Trophoblast cell (in vitro differentiated cells and primary cell): Measurements from ENCODE around the gene CHCHD4.

Experiments used
- DNase-seq, 2 donors: peaks; one replicate each; pipeline ENCODE4 v3.0.0-alpha.2; 2016
- H2AFZ ChIP-seq: 2 replicates; pipeline ENCODE4 v1.6.1; 2013; ENCODE audit warnings: low read length, moderate library complexity, mild to moderate bottlenecking; ENCODE audit not compliant: insufficient read depth, poor library complexity
- H2AK5ac ChIP-seq: 2 replicates; pipeline ENCODE4 v1.6.1; 2013; ENCODE audit warnings: mild to moderate bottlenecking, low read length
- H2BK120ac ChIP-seq: 2 replicates; pipeline ENCODE4 v1.6.1; 2013; ENCODE audit warnings: low read length, mild to moderate bottlenecking, moderate library complexity; ENCODE audit not compliant: insufficient read depth, poor library complexity
- H2BK12ac ChIP-seq: 2 replicates; pipeline ENCODE4 v1.6.1; 2013; ENCODE audit warnings: mild to moderate bottlenecking, low read length, moderate library complexity
- H2BK5ac ChIP-seq: 2 replicates; pipeline ENCODE4 v1.6.1; 2013; ENCODE audit warnings: low read length, low read depth, moderate library complexity, mild to moderate bottlenecking; ENCODE audit not compliant: poor library complexity
- H3K14ac ChIP-seq: 2 replicates; pipeline ENCODE4 v1.6.1; 2013; ENCODE audit warnings: mild to moderate bottlenecking, low read length
- H3K18ac ChIP-seq: 2 replicates; pipeline ENCODE4 v1.6.1; 2013; ENCODE audit warnings: mild to moderate bottlenecking, low read length
- H3K23ac ChIP-seq: 2 replicates; pipeline ENCODE4 v1.6.1; 2013; ENCODE audit warnings: low read length
- H3K27ac ChIP-seq: 2 replicates; pipeline ENCODE4 v1.5.1; 2013; ENCODE audit warnings: low read depth, mild to moderate bottlenecking, inconsistent platforms, low read length, moderate library complexity
- H3K27me3 ChIP-seq: 2 replicates; pipeline ENCODE4 v1.6.1; 2013; ENCODE audit warnings: inconsistent platforms, mild to moderate bottlenecking, low read length, moderate library complexity; ENCODE audit not compliant: insufficient read depth
- H3K36me3 ChIP-seq, 2 experiments: 1 replicate in 1 of 2; 2 replicates in 1 of 2; pipeline ENCODE4 v1.6.1; 2013; ENCODE audit warnings: low read length in 2 of 2, mild to moderate bottlenecking in 2 of 2, moderate library complexity in 1 of 2; ENCODE audit not compliant: insufficient read depth in 2 of 2, control insufficient read depth in 1 of 2
- H3K4ac ChIP-seq: 2 replicates; pipeline ENCODE4 v1.6.1; 2013; ENCODE audit warnings: low read depth, mild to moderate bottlenecking, low read length, moderate library complexity
- H3K4me1 ChIP-seq, 2 experiments: 1 replicate in 1 of 2; 2 replicates in 1 of 2; pipeline ENCODE4 v1.6.1; 2013; ENCODE audit warnings: low read length in 2 of 2, mild to moderate bottlenecking in 2 of 2, moderate library complexity in 1 of 2; ENCODE audit not compliant: insufficient read depth in 2 of 2, control insufficient read depth in 1 of 2
- H3K4me2 ChIP-seq: 2 replicates; pipeline ENCODE4 v1.6.1; 2013; ENCODE audit warnings: inconsistent platforms, mild to moderate bottlenecking, low read length, moderate library complexity
- H3K4me3 ChIP-seq: 2 replicates; pipeline ENCODE4 v1.5.1; 2013; ENCODE audit warnings: mild to moderate bottlenecking, low read depth, low read length, inconsistent platforms
- H3K79me1 ChIP-seq: one replicate; pipeline ENCODE4 v1.6.1; 2013; ENCODE audit warnings: low read length
- H3K79me2 ChIP-seq: 2 replicates; pipeline ENCODE4 v1.6.1; 2013; ENCODE audit warnings: low read length, mild to moderate bottlenecking; ENCODE audit not compliant: control insufficient read depth, insufficient read depth, poor library complexity
- H3K9ac ChIP-seq: 2 replicates; pipeline ENCODE4 v1.6.1; 2013; ENCODE audit warnings: mild to moderate bottlenecking, low read length
- H3K9me3 ChIP-seq: 2 replicates; pipeline ENCODE4 v1.6.1; 2013; ENCODE audit warnings: low read depth, mild to moderate bottlenecking, control low read depth, inconsistent platforms, low read length; ENCODE audit not compliant: insufficient read depth
- H4K12ac ChIP-seq: 2 replicates; pipeline ENCODE4 v1.6.1; 2013; ENCODE audit warnings: low read depth, mild to moderate bottlenecking, low read length, moderate library complexity
- H4K8ac ChIP-seq: 2 replicates; pipeline ENCODE4 v1.6.1; 2013; ENCODE audit warnings: low read depth, mild to moderate bottlenecking, low read length, moderate library complexity
- H4K91ac ChIP-seq: one replicate; pipeline ENCODE4 v1.6.1; 2013; ENCODE audit warnings: low read depth, mild to moderate bottlenecking, low read length, moderate library complexity
- WGBS: extraction: QIAGEN DNeasy Blood & Tissue Kit; methylation state at CpG from one replicate; pipeline ENCODE4 v1.1.7; 2013; ENCODE audit warnings: missing lambda C conversion rate; ENCODE audit not compliant: insufficient read length, insufficient coverage; ENCODE audit errors: extremely low coverage; 5-methylcytosine and 5-hydroxymethylcytosine counted together

The CHCHD4 gene

GRCh38 chr3:14137445-14137844 lies 12.8 kb upstream of the CHCHD4 start:
- no peaks in the 10 kb centered on the region for H3K79me2 ChIP-seq
- no peak overlapping the region for H3K4me3 ChIP-seq
- H2BK12ac ChIP-seq: no peak overlapping the region
- H3K18ac ChIP-seq: no peak overlapping the region
- H4K12ac ChIP-seq: no peak overlapping the region
- H3K36me3 ChIP-seq: peaks cover 62 to 83% of the 10 kb centered on the region in 2 experiments
- no peak for DNase-seq
- no peak overlapping the region for H2BK5ac ChIP-seq
- H3K79me1 ChIP-seq: no peaks in the 10 kb centered on the region
- H3K4me1 ChIP-seq: no peaks in the 10 kb centered on the region
- H2AK5ac ChIP-seq: no peak overlapping the region
- no peaks in the 10 kb centered on the region for H3K27me3 ChIP-seq
- H4K91ac ChIP-seq: no peak overlapping the region
- no peak overlapping the region for H3K14ac ChIP-seq
- H4K8ac ChIP-seq: no peak overlapping the region
- no peak overlapping the region for H2AFZ ChIP-seq
- WGBS: no CpG with 5 or more reads among the region's 3 CpGs
- H3K4me2 ChIP-seq: no peak overlapping the region
- H3K4ac ChIP-seq: no peak overlapping the region
- no peak overlapping the region for H2BK120ac ChIP-seq
- H3K23ac ChIP-seq: no peak overlapping the region
- H3K9me3 ChIP-seq: peaks cover 4% of the 10 kb centered on the region
- H3K27ac ChIP-seq: no peak overlapping the region
- H3K9ac ChIP-seq: no peak overlapping the region

GRCh38 chr3:14137004-14137403 lies 12.3 kb upstream of the CHCHD4 start:
- Histone ChIP-seq H2AFZ (no peak overlapping the region), H3K79me2 (no peaks in the 10 kb centered on the region), H4K91ac (no peak overlapping the region), H3K9me3 (peaks cover 4% of the 10 kb centered on the region), H3K18ac (no peak overlapping the region), H3K79me1 (no peaks in the 10 kb centered on the region), H3K14ac (no peak overlapping the region), H3K4ac (no peak overlapping the region), H2BK120ac (no peak overlapping the region), H3K27ac (no peak overlapping the region), H2AK5ac (no peak overlapping the region), H3K4me3 (no peak overlapping the region), H2BK12ac (no peak overlapping the region), H4K8ac (no peak overlapping the region), H3K23ac (no peak overlapping the region), H4K12ac (no peak overlapping the region), H3K4me2 (no peak overlapping the region), H3K9ac (no peak overlapping the region), H3K27me3 (no peaks in the 10 kb centered on the region), H3K36me3 (peaks cover 65 to 86% of the 10 kb centered on the region in 2 experiments), H3K4me1 (no peaks in the 10 kb centered on the region), H2BK5ac (no peak overlapping the region)
- no CpG with 5 or more reads among the region's 3 CpGs for WGBS
- DNase-seq: no peak

DNA sequence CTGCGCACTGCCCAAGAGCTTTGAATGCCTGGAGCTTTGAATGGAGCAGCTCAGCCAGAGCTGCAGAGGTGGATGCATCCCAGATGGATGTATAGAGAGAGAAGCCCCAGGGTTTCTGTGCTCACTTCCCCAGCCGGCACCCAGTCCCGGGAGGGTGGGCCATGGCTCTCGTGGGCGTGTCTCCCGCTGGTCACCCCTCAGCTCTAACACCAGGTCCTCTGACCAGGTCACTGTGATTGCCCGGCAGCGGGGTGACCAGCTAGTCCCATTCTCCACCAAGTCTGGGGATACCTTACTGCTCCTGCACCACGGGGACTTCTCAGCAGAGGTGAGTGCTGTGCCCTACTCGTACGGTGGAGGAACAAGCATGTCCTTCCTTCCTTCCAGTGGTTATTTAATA lies 10.9 kb upstream of the CHCHD4 start:
- Histone ChIP-seq H2BK120ac (no peak overlapping the region), H2AFZ (no peak overlapping the region), H3K79me2 (no peaks in the 10 kb centered on the region), H4K12ac (no peak overlapping the region), H3K18ac (no peak overlapping the region), H2BK12ac (no peak overlapping the region), H4K91ac (no peak overlapping the region), H3K27me3 (no peaks in the 10 kb centered on the region), H3K23ac (no peak overlapping the region), H4K8ac (no peak overlapping the region), H3K4me2 (no peak overlapping the region), H2BK5ac (no peak overlapping the region), H3K36me3 (peaks cover 69 to 89% of the 10 kb centered on the region in 2 experiments), H3K9ac (no peak overlapping the region), H2AK5ac (no peak overlapping the region), H3K27ac (no peak overlapping the region), H3K4me3 (no peak overlapping the region), H3K9me3 (peaks cover 4% of the 10 kb centered on the region), H3K14ac (no peak overlapping the region), H3K4me1 (no peaks in the 10 kb centered on the region), H3K4ac (no peak overlapping the region), H3K79me1 (no peaks in the 10 kb centered on the region)
- DNase-seq: no peak
- no CpG with 5 or more reads among the region's 11 CpGs for WGBS

DNA sequence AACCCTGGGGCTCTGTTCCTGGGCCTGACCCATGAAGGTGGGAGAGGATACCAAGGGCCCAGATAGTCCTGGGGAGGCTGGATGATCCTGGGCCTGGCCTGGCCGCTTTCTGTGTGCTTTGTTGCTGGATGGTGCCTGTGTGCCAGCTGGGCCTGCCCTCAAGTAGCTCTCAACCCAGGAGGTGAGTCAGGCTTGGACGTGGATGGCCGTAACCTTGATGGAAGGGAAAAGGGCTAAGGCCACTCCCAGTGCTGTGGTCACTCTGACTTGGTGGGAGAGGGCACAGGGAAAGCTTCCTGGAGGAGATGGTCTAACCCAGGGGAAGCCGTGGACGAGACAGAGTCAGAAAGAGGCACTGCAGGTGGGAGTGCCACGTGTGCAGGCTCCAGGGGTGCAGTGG lies 9.6 kb upstream of the CHCHD4 start:
- no peak overlapping the region for H2AFZ ChIP-seq
- H2AK5ac ChIP-seq: no peak overlapping the region
- H3K4me3 ChIP-seq: no peak overlapping the region
- H3K79me2 ChIP-seq: no peaks in the 10 kb centered on the region
- H3K27me3 ChIP-seq: no peaks in the 10 kb centered on the region
- H2BK12ac ChIP-seq: no peak overlapping the region
- no peaks in the 10 kb centered on the region for H3K79me1 ChIP-seq
- no peak overlapping the region for H2BK120ac ChIP-seq
- WGBS: no CpG with 5 or more reads among the region's 6 CpGs
- H3K23ac ChIP-seq: no peak overlapping the region
- no peak overlapping the region for H3K4ac ChIP-seq
- H3K9ac ChIP-seq: no peak overlapping the region
- H4K12ac ChIP-seq: no peak overlapping the region
- H3K27ac ChIP-seq: no peak overlapping the region
- DNase-seq: no peak
- H3K4me1 ChIP-seq: no peaks in the 10 kb centered on the region
- H3K9me3 ChIP-seq: peaks cover 4% of the 10 kb centered on the region
- H3K14ac ChIP-seq: no peak overlapping the region
- no peak overlapping the region for H3K18ac ChIP-seq
- H4K8ac ChIP-seq: no peak overlapping the region
- H4K91ac ChIP-seq: no peak overlapping the region
- H3K4me2 ChIP-seq: no peak overlapping the region
- H2BK5ac ChIP-seq: no peak overlapping the region
- H3K36me3 ChIP-seq: peaks cover 71 to 88% of the 10 kb centered on the region in 2 experiments
